Lower lobe of right lung (tissue), 2 donors: Measurements from ENCODE around the gene MSI2. TPM values are rescaled to one million over a fixed set of nuclear protein-coding genes. Genes with fewer than 3 reads are reported as not detected.

Experiments used
- ATAC-seq, 2 donors: fragments of 200-7000 bp; cut with Tn5 transposase; one replicate each; pipeline ENCODE4 v1.9.1; 2020 to 2022; ENCODE audit warnings: mild to moderate bottlenecking in 2 of 2, moderate library complexity in 2 of 2
- DNase-seq: peaks from one replicate; pipeline ENCODE4 v3.0.0-alpha.2; 2020
- H3K27ac ChIP-seq: fragments of 200-600 bp; one replicate; pipeline ENCODE4 v1.8.0; 2022
- H3K27me3 ChIP-seq: fragments of 200-600 bp; one replicate; pipeline ENCODE4 v1.8.0; 2022; ENCODE audit warnings: low read depth
- H3K36me3 ChIP-seq: fragments of 200-600 bp; one replicate; pipeline ENCODE4 v1.8.0; 2022; ENCODE audit warnings: mild to moderate bottlenecking
- H3K4me1 ChIP-seq: fragments of 200-600 bp; one replicate; pipeline ENCODE4 v1.8.0; 2022
- H3K4me3 ChIP-seq: fragments of 200-600 bp; one replicate; pipeline ENCODE4 v1.8.0; 2022; ENCODE audit warnings: mild to moderate bottlenecking
- H3K9me3 ChIP-seq: fragments of 200-600 bp; one replicate; pipeline ENCODE4 v1.8.0; 2022
- CTCF ChIP-seq: fragments of 200-600 bp; IDR thresholded peaks from one replicate; pipeline ENCODE4 v1.8.0; 2022; ENCODE audit warnings: antibody characterized with exemption, mild to moderate bottlenecking
- intact Hi-C: fragments of 100-400 bp; cut with DNase I; formaldehyde crosslinking; loops from one replicate; pipeline ENCODE4 v1.11.0; 2022
- total RNA-seq: library from RNA; stranded (reverse); fragmentation: NEBNext Ultra II Directional; extraction: Animal tissue kit (Norgen Biotek cat#: 25700); gene quantifications from one replicate; pipeline ENCODE4 v1.2.1, GENCODE V29; 2021
- donor health status: DM: no; HTN: yes; CAD: no; lungs with severe emphysema.

The MSI2 gene
- total RNA-seq, 1 donor from 2014 or later = 43.9 TPM

GRCh38 chr17:57543230-57543629 is 286.9 kb downstream of the MSI2 start:
- H3K27ac ChIP-seq = no peak overlapping the region
- H3K4me1 ChIP-seq = no peaks in the 10 kb centered on the region
- no peak for TF ChIP-seq CTCF
- ATAC-seq (no peak), DNase-seq (no peak)
- H3K9me3 ChIP-seq = no peaks in the 10 kb centered on the region
- no peaks in the 10 kb centered on the region for H3K36me3 ChIP-seq
- H3K4me3 ChIP-seq = no peak overlapping the region
- intact Hi-C loops = no loop called here
- no peaks in the 10 kb centered on the region for H3K27me3 ChIP-seq

- no peak for DNase-seq
- no peak for ATAC-seq
- no peaks in the 10 kb centered on the region for H3K27me3 ChIP-seq
- H3K9me3 ChIP-seq = no peaks in the 10 kb centered on the region
- H3K4me1 ChIP-seq = no peaks in the 10 kb centered on the region
- no peak for TF ChIP-seq CTCF
- H3K36me3 ChIP-seq = no peaks in the 10 kb centered on the region
- intact Hi-C loops = no loop called here
- no peak overlapping the region for H3K4me3 ChIP-seq
- no peak overlapping the region for H3K27ac ChIP-seq
Measured at GRCh38 chr17:57544401-57544800, 288.1 kb downstream of the MSI2 start.

GRCh38 chr17:57544834-57545463 is 288.6 kb downstream of the MSI2 start:
- no peak for ATAC-seq
- intact Hi-C loops = no loop called here

GRCh38 chr17:57545731-57546342 is 289.5 kb downstream of the MSI2 start:
- Histone ChIP-seq H3K4me3 (no peak overlapping the region), H3K36me3 (no peaks in the 10 kb centered on the region), H3K27ac (no peak overlapping the region), H3K4me1 (no peaks in the 10 kb centered on the region), H3K9me3 (no peaks in the 10 kb centered on the region), H3K27me3 (no peaks in the 10 kb centered on the region)
- DNase-seq (no peak), ATAC-seq (no peak)
- intact Hi-C loops = no loop called here
- no peak for TF ChIP-seq CTCF

More at GRCh38 chr17:57544834-57545463, 288.6 kb downstream of the MSI2 start:
- DNase-seq = no peak
- Histone ChIP-seq H3K27ac (no peak overlapping the region), H3K27me3 (no peaks in the 10 kb centered on the region), H3K9me3 (no peaks in the 10 kb centered on the region), H3K4me3 (no peak overlapping the region), H3K36me3 (no peaks in the 10 kb centered on the region), H3K4me1 (no peaks in the 10 kb centered on the region)
- TF ChIP-seq CTCF = no peak

GRCh38 chr17:57548421-57549410 is 292.4 kb downstream of the MSI2 start:
- ATAC-seq (no peak), DNase-seq (no peak)
- no peaks in the 10 kb centered on the region for H3K9me3 ChIP-seq
- H3K27me3 ChIP-seq = no peaks in the 10 kb centered on the region
- peaks cover 5% of the 10 kb centered on the region for H3K4me1 ChIP-seq
- intact Hi-C loops = no loop called here
- no peak for TF ChIP-seq CTCF
- H3K4me3 ChIP-seq = no peak overlapping the region
- no peak overlapping the region for H3K27ac ChIP-seq
- no peaks in the 10 kb centered on the region for H3K36me3 ChIP-seq
